Colon (tissue), 2 donors: ENCODE measurements around the gene PARVG.

Experiments used
- FAIRE-seq: peaks from 2 replicates; lab custom pipeline; 2012; peaks lifted over from hg19 to GRCh38; lab: Jason Lieb, UNC
- donor health status: control.
- donor health status: control.

The PARVG gene

DNA sequence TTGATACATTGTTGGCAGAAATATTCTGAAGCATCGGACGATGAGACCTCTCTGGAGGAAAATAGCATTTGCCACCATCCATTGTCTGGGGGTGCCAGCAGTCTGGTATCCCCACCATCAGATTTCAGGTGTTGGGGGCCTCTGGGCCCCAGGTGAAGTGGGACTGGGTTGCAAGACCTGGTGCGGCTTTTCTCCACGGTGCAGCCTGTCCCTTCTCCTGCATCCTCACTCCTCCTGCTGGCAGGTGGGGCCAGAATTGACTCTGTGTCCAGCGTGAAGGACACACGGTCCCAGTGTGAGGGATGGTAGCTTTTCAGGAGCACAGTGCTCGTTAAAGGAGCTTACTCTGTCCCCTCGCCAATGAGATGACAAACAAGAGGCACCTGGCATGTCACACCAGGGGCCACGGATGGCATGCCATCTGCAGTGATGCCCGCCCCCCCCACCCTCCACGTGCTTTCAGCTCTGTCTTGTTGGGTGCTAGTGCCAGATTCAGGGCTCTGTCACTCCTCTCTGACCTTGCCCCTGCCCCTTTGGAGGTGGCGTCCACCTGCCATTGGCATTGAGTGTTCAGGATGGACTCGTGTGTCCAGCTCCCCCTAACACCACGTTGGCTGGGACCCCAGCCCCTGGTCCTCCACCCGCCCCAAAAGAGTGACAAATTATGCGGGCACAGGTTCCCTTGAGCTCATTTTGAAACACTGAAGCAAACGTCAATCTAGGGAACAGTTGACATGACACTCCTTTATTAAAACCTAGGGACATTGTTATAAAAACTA is 62.4 kb downstream of the PARVG start:
- no peak for FAIRE-seq

DNA sequence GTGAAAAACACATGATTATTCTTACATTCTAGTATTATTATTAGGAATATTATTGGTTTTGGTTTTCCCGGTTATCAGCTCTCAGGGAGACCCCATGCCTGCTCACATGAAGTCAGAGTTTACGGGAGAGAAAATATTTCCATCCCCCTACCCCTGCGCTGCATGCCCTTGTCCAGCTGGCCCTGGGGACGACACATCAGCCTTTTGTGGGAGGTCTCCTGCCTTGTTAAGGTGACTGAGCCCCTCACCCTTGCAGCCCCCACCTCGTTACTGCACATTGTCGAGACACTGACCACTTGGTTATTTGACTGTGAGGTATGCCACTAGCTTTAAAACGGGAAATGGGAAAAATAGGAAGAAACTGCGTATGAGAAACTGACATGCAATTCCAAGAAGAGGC is 63.0 kb downstream of the PARVG start:
- no peak for FAIRE-seq

DNA sequence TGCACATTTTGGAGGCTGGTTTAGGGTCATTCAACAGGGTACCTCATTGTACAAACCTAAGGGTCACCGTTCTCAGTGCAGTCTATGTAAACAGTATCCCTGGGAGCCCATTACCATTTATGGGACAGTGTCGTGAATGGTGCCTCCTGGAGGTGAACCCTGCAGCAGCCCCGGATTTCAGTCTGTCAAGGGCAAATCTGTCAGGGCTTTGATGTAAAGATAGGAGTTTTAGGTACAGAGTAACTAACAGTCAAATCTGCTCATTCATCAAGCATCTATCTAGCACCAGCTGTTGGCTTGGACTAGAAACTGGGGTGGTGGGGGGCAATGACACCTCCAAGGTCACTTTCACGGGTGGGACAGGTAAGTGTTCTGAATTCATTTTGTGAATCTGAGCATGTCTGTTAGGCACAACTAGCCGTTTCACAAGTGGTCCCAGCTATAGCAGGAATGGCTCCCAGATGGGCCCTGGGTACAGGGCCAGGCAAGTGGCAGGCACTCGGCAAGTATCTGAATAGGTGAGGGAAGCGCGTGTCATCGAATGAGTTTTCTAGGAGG is 63.6 kb downstream of the PARVG start:
- no peak for FAIRE-seq

DNA sequence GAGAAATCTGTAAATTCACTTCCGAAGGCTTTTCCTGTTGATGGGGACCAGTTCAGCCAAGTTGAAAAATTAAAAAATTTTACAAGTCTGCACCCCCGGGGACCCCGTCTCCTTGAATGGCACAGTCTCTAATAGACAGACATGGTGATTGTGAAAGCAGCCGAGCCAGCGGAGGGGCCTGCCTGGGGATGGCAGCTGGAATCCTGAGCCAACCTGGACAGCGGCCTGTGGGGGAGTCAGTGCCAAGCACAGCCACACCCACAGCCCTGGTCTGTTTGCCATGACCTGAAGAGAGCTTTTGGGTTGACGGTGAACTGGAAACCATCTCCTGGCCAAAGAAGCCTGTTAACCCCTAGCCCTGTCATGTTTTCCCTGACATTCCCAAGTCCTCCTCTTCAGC is 64.7 kb downstream of the PARVG start:
- FAIRE-seq: no peak

DNA sequence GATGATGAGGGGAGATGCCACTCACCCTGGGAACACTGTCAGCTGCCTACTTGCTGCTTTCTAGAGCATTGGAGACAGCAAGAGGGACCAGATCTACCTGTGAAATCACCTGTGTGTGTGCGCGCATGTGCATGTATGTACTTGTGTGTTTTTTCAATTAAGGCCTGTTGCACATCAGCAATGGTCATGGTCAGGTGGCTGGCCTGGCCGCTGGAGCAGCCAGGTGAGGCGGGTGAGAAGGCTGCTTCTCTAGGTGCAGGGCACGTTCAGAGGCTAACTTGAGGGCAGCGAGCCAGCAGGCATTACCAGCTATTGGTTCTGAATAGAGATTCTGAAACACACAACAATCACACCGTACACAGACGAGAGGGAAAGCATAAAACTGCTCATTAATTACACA is 65.1 kb downstream of the PARVG start:
- no peak for FAIRE-seq

DNA sequence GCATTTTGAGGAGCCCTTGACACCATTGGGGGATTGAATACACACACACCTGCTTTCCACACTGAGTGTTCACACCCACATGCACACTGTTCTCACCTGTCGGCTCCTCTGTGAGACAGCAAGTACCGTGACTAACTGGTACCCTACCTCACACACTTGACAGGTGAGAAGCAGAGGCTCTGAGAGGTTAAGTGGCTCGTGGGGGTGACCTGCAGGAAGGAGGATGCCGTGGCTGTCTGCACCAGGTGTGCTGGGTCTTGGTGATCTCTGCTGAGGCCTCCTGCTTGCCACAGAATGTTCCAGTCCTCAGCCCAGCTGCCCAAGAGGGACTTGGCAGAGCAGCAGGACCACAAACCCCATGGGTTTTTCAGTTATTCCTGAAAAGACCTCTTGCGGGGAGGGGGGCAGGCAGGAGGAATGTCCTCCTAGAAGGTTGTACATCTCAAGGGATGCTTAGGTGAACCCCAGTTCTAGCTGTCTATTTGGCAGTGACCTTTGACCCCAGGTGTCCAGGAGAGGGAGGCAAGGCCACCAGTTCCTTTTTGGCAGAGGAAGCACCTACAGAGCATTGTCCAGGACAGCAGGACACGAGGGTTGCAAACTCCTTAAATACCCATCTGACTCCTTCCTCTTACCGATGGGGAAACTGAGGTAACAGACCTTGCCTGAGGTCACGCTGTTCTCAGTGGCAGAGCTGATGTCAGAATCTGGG is 66.0 kb downstream of the PARVG start:
- no peak for FAIRE-seq

DNA sequence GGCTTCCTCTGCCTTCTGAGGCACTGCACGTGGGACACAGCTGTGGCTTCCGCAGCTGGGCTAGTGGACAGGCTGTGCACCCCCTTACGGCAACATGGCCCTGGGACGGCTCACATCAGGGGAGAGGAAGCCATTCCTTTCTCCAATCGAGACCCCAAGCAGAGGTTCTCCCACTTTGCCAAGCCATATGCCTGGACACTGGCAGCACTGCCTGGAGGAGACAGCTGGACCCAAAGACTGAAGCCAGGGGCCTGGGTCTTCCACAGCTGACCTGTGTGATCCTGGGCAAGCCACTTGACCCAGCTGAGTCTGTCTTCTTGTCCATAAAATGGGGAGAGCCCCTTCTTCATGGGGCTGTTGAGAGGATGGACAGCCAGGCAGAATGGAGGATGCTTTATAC is 66.6 kb downstream of the PARVG start:
- no peak for FAIRE-seq

DNA sequence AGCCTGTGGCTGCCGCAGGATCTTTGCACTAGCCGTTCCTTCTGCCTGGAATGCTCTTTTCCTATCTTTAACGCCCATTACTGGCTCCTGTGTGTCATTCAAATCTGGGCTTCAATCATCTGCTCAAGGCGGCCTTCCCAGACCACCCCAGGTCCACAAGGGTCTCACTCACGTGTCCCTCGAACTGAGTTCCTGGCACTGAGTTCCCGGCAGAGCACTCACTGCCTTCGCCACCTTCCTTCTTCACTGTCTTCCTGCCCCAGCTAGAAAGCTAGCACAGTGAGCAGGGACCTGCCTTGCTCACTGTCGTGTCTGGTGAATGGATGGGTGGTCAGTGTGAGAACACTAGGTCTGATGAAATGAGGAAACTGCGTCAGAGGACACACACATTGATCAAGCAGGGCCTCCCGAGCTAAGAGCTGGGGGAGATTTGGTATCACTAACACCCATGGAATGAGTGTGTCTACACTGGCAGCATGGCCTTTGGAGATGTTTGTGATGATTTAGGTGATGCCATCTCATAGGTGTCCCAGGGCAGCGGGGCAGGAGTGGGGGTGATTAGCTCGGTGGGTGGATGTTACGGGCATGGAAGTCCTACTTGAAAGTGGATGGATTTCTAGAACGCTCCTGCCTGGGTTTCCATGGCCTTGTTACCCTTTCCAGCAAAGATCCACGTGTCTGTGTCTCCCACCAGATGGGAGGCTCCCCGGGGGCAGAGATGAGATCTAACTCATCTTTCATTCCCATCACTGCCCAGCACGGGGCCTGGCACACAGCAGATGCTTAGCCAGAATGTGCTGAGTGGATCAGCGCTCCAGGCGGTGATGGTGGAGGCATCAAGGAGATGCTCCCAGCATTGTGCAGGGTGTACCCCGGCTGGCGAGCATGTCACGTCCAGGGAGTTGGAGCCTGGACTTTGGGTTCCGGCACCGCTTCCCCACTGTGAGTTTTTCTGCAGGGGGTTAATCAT is 67.5 kb downstream of the PARVG start:
- FAIRE-seq: no peak

DNA sequence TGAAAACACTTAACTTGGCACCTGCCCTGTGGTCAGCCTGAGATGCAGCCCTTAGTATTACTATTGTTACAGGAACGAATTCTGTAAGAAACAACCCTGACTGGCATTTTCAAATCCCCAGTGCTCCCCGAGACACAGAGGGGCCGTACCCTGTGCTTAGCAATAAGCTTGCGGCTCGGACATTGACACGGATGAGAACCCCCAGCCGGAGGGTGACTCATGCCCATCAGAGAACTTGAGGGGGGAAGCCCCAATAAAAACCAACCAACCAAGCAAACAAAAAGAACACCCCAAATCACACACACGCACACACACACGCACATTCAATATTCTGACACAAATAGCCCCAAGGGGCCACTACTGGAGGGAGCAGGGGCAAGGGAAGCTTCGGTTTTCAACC is 68.2 kb downstream of the PARVG start:
- no peak for FAIRE-seq

DNA sequence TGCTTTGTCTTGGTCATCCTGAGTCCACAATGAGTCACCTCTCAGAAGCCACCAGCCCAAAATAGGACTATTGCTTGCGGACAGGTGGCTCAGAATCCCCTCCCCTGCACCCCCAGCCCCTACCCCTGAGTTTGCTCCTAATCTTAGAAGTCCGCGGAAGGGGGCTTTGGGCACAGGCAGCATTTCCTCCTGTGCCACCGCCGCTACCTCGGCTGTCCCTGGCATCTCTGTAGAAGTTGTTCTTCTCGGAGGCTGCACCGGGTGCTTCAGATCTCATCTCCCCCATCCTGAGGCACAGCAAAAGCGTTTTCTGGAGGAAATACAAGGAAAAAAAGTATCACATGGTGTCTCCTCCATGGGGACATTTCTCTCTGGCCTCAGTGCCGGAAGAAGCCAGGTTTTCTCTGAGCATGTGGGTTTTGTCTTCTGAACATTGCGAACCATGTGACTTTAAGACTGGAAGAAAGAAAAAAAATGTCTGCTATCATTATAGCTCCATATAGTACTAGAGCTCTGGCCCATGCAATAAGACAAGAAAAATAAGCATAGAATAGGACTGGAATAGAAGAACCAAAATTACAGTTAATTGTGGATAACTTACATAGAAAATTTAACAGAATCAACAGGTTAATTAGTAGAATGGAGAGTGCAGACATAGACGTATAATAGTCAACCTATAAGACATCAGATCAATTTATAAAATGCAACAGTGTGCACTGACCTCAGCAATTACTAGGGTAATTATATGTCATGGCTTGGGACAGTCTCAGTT is 68.8 kb downstream of the PARVG start:
- no peak for FAIRE-seq

DNA sequence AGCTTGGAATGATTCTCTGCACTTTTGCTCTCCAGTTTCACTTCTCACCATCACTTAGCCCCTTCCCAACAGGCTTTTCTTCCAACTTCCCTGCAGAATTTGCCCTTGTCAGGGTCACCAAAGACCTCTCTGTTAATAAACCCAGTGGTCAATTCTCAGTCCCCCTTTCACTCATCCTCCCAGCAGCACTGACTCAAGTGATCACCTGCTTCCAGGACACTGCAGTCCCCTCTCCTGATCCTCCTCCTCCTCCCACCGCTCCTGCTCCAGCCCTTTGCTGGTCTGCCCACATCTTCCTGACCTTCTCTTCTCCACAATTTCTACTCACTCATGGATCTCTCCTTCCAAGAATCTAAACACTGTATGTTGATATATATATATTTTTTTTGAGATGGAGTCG is 74.1 kb downstream of the PARVG start:
- no peak for FAIRE-seq

DNA sequence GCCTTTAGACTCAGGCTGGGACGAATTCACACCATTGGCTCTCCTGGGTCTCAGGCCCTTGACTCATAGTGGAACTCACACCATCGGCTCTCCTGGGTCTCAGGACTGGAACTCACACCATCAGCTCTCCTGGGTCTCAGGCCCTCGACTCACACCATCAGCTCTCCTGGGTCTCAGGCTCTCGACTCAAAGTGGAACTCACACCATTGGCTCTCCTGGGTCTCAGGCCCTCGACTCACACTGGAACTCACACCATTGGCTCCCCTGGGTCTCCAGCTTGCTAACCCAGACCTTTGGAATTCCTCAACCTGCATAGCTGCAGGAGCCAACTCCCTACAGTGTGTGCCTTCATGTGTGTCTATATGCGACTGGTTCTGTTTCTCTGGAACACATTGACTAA is 75.4 kb downstream of the PARVG start:
- no peak for FAIRE-seq

DNA sequence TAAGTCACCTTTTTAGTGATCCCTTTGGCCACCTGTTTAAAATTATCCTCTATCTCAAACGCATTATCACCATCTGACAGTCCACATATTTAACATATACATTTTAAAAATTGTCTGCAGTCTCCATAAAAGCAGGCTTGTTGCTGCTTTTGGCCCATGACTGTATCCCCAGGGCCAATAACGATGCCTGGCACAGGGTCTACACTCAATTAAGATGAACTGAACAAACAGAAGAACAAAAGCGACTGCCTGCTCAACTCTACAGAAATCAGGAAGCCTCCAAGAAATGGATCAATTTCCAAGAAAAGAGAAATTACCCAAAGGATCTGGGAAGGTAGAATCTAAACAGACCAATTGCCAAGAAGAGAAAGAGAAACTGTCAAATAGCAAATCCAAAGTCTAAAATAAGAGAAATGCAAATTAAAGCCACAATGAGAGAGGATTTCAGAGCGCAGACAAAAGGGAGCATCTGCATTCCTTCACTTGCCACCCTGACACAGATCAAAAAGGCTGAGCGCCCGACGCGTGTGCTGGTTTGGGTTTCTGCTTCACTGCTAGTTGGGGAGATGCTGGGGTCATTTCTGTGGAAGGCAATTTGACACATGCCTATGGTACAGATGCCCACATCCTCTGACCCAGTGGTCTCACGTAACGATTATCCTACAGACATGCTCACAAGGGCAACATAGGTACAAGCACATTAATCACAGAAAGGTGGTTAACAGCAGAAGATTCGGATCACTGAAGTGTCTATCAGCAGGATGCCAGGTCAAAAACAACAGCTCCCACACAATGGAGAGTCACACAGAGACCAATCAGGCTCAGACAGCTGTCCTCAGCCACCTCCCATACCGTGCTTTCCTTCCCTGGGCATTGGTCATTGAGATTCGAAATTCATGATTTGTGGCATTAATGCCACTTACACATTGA is 76.1 kb downstream of the PARVG start:
- FAIRE-seq: no peak
